HG02943 (cell line): ENCODE data around the gene PACSIN1.
"Not testable (repeated sequence)": the region's sequence is repeated elsewhere in the genome, so short reads cannot be mapped to it uniquely, and the experiment has no call there.

Experiments
- ATAC-seq: cut with Tn5 transposase; IDR thresholded peaks from one replicate; pipeline ENCODE4 v1.9.1; 2021; ENCODE audit warnings: mild to moderate bottlenecking, low read depth, moderate library complexity; ENCODE audit not compliant: unreplicated experiment

The PACSIN1 gene

GRCh38 chr6:34457742-34458735, 7.8 kb upstream of the PACSIN1 start:
- no peak for ATAC-seq

- no peak for ATAC-seq
Measured at GRCh38 chr6:34459899-34460593, 5.8 kb upstream of the PACSIN1 start.

- no peak for ATAC-seq
Measured at GRCh38 chr6:34460796-34461507, 4.9 kb upstream of the PACSIN1 start.

GRCh38 chr6:34462010-34462409, 3.9 kb upstream of the PACSIN1 start:
- ATAC-seq = no peak

GRCh38 chr6:34462551-34462971, 3.3 kb upstream of the PACSIN1 start:
- no peak for ATAC-seq

GRCh38 chr6:34463299-34463698, 2.6 kb upstream of the PACSIN1 start:
- no peak for ATAC-seq

- ATAC-seq = no peak
Measured at GRCh38 chr6:34463849-34464248, 2.0 kb upstream of the PACSIN1 start.

- no peak for ATAC-seq
Measured at GRCh38 chr6:34466242-34467185, 638 bp downstream of the PACSIN1 start.

- ATAC-seq = no peak
Measured at GRCh38 chr6:34468378-34468892, 2.6 kb downstream of the PACSIN1 start.

- no peak for ATAC-seq
Measured at GRCh38 chr6:34469499-34469898, 3.6 kb downstream of the PACSIN1 start.

- no peak for ATAC-seq
Measured at GRCh38 chr6:34472425-34472824, 6.5 kb downstream of the PACSIN1 start.

GRCh38 chr6:34473967-34474366, 8.1 kb downstream of the PACSIN1 start:
- ATAC-seq = no peak

- no peak for ATAC-seq
Measured at GRCh38 chr6:34474754-34475153, 8.9 kb downstream of the PACSIN1 start.

GRCh38 chr6:34475238-34475682, 9.4 kb downstream of the PACSIN1 start:
- no peak for ATAC-seq

- ATAC-seq = no peak
Measured at GRCh38 chr6:34475767-34476328, 10.0 kb downstream of the PACSIN1 start.

GRCh38 chr6:34476447-34476846, 10.6 kb downstream of the PACSIN1 start:
- ATAC-seq = no peak

GRCh38 chr6:34476921-34477320, 11.0 kb downstream of the PACSIN1 start:
- no peak for ATAC-seq

- no peak for ATAC-seq
Measured at GRCh38 chr6:34478796-34479195, 12.9 kb downstream of the PACSIN1 start.

- ATAC-seq = not testable (repeated sequence)
Measured at GRCh38 chr6:34483781-34484180, 17.9 kb downstream of the PACSIN1 start.
